GM19193 (cell line): ENCODE measurements around the gene RABGGTA.

Source experiments
- POLR2A ChIP-seq: IDR thresholded peaks from 4 replicates; pipeline ENCODE4 v1.6.1; 2011; ENCODE audit not compliant: insufficient read depth, insufficient read length; ENCODE audit errors: extremely low read depth

Gene RABGGTA

DNA sequence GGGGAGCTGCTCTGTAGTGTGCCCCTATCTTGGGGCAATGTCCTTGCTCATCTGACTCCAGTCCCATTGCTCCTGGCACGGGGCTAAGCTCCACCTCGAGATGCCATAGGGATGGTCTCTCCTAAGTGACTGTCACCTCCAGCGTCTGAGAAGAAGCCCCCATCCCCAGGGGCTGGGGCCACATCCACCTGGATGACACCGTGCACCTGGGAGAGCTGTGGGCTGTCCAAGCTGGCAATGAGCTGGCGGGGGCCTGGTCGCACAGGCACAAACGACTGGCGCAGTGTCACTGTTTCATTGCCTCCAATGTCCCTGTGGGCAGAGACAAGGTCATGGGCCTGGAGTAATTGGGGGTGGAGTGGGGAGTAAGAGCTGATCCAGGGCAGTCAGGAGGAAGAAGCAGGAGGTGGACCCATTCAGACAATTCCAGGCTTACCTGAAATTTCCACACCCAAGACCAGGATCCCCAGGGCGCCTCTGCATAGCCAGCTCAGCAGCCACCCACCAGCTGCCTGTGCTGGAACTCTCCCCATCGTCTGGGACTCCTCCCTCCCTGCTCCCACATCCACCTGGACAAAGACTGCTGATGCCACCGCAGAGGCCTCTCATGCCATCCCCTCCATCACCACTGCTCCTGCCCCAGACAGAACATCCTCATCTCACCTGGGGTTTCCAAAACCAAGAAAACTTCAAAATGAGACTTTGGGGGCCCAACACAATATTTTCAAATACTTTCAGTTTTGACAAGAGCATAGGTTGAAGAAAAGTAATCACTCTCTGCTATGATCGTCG is 22.0 kb downstream of the RABGGTA start:
- TF ChIP-seq POLR2A, result no peak

DNA sequence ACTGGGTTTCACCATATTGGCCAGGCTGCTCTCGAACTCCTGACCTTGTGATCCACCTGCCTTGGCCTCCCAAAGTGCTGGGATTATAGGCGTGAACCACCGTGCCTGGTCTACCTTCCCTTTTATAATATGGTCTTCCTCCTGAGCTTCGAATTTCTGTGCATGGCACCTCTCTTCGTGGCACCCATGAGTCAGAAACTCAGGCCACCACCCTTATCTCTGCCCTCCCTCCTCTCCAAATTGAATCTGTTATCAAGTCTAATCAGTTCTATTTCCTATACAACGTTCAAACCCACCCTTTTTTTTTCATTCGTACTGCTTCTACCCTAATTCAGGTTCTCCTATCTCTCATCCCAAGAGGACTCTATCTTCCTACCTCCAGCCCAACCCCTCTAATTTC is 24.0 kb downstream of the RABGGTA start:
- no peak for TF ChIP-seq POLR2A

GRCh38 chr14:24246765-24247212 is 24.6 kb downstream of the RABGGTA start:
- no peak for TF ChIP-seq POLR2A

DNA sequence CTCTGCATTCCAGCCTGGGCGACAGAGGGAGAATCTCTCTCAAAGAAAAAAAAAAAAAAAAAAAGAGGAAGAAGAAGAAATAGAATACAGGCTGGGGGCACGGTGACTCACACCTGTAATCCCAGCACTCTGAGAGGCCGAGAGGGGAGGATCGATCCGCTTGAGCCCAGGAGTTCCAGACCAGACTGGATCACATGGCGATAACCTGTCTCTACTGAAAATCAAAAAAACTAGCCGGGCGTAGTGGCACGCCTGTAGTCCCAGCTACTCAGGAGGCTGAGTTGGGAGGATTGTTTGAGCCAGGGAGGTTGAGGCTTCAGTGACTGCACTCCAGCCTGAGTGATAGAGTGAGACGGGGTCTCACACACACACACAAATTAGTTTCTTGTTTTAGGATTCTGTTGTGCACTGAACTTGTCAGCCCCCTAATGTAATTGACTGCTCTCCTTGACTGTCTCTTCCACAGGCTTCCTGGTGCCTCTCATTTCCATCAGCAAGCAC is 28.0 kb downstream of the RABGGTA start:
- TF ChIP-seq POLR2A, result no peak

DNA sequence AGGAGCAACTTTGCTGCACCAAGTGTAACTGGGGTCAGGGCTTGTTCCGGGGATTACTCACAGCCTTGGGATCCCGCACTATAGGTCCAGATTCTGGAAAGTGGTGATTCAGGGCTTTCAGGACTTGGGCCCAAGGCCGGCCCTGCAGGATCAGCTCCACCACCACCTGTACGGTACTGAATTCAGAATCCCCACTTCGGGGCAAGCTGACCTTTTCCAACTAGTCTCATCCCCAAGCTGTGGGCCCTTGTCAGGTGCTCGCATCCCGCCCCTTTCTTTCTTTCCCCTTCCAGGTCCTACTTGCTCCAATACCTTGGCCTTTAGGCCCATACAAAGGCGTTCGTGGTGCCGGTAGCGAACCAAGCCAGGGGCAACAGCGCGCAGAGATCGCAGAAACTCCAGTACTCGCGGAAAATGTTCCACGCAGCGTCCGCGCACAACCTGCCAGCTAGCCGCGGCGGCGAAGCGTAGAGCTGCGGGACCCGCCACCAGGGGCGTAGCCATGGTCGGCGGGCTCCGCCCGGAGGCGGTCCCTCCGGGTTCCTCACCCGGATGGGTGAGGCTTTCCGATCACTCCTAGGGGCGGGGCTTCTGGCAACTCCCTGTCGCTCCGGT is 29.5 kb downstream of the RABGGTA start:
- TF ChIP-seq POLR2A, result no peak

DNA sequence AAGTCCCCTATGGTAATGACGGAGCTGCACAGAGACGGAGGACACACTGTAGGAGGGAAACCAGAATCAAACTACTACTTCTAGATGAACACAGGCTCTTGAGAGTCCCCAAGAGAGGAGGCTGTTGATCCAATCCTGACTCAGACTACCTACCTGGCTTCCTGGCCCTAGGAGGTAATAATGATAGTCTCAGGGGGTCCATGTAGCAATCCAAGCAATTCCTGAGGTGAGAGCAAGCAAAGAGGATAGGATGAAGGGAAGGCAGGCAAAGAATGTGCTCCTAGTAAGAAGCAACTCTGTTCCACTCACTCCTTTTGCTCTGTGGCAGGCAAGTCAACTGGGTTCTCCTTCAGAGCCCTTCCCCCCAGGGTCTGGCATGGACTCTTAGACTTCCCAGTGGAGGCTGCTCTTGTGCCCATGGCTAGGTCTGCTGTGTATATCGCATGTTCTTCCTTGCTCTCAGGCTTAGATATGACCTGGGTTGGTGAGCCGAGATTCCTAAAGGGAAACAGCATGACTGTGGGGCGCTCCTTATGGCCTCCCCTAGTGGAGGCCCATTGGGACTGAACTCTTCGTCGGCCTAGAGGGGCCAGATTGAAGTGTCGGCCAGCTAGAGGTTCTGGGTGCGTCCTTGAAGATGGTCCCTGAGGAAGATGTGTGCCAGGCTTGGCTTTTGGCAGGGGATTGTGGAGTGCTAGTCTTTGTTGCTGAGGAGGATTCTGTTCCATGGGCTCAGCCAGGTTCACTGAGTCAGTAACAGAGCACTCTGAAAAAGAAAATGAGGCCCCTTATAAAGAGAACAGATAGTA is 31.1 kb downstream of the RABGGTA start:
- no peak for TF ChIP-seq POLR2A

- no peak for TF ChIP-seq POLR2A
These were observed 32.8 kb downstream of the RABGGTA start for GRCh38 chr14:24238527-24239037.

GRCh38 chr14:24238123-24238522 is 33.3 kb downstream of the RABGGTA start:
- TF ChIP-seq POLR2A, result no peak

DNA sequence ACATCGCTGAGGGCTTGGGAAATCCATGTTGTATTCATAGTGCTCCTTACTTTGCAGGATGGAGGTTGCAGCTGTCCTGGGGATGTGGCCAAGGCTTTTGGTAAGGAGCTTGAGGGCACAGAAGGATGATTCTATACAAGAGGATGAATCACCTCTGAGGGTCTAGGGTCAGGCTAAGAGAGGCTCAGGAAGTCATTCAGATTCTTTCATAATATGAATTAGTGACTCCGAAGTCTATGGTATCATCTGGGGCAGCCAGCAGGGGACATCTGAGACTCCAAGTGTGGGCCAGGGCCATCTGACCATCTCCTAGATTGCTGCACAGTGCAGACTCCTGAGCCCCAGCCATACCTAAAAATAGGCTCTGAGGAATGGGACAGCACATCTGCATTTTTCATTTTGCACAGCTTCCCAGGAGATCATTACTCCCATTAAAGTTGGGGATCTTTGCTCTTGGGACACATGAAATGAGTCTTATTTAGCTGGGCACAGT is 33.9 kb downstream of the RABGGTA start:
- no peak for TF ChIP-seq POLR2A

DNA sequence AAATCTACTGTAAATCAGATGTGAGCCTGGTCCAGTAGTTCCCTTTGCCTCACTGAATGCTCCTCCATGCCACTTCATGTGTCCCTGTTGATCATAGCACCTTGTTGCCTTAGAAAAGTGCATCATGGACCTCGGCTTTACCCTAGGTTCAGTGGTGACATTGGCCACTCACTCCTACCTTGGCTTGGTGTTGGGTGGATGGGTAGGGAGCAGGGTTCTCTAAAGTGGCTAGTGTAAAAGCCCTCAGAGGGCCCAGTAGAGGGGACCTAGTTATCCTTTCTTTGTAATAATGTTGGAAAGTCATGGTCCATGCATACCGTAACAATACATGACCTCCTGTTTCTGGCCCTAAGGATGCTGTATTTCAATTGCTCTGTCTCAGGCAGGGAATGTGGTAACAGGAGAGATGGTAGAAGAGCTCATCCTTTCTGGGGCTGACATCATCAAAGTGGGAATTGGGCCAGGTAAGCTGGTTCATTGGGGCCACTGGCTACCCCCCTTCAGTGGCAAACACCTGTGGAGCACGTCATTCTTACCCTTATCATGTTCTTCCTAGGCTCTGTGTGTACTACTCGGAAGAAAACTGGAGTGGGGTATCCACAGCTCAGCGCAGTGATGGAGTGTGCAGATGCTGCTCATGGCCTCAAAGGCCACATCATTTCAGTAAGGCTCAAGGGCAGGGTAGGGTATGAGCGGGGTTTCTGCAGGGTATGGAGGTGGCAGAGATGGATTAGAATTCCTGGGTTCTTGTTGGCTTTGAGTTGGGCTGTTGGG is 34.5 kb downstream of the RABGGTA start:
- TF ChIP-seq POLR2A, result peak; percentile 22

- TF ChIP-seq POLR2A, result no peak
These were observed 35.4 kb downstream of the RABGGTA start for GRCh38 chr14:24235804-24236688.

DNA sequence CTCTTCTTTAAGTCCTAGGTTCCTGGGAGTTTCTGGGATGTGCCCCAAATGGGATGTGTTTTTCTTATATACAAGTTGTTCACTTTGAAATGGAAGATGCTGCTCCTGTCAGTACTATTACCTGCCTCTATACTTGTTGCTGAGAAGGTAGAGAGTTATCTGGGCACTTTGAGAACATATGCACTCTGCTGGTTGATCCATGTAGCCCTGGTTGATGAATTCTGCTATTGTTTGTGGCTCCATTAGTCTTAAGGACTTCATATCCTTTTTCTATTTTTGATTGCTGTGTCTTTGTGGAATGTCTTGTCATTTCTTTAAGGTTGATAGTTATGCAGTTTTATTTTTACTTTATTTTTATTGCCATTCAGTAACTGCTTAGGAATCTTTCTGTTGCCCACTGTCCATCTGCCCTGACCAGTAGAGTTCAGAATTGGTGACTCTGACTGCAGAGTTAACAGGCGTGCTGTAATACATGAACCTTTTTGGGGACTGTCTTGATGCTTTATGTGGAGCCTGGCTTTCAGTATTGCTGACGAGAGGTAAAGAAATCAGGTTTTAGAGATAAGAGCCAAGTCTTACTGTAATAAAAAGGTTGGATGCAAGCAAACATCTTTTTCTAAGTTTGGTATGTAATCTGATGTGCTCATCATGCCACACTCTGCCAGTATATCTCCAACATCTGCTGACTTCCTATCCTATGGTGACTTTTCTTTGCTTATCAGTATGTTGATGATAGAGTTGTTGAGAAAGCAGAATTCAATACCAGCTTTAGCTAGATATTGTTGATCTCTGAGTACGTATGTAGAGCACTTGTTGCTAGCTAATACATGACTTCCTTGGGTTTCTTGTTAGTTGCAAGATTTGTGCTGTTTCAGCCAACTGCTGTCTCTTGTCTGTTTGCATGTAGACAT is 37.0 kb downstream of the RABGGTA start:
- no peak for TF ChIP-seq POLR2A
